H1 (cell line): ENCODE measurements around the gene APBA2. TPM values are rescaled to one million over a fixed set of nuclear protein-coding genes. Genes with fewer than 3 reads are reported as not detected.
A peak's percentile ranks its signal among the peaks of the same experiment; 100 is the strongest.

Experiments
- CTCF ChIA-PET: fragments of 300-600 bp; sonication (Branson Sonifier 250); formaldehyde crosslinking; loops from one replicate; lab custom pipeline; 2021; ENCODE audit not compliant: partially characterized antibody; lab: Charles Lee
- POLR2A ChIA-PET: fragments of 300-600 bp; sonication (Branson Sonifier 250); formaldehyde crosslinking; loops from one replicate; lab custom pipeline; 2021; ENCODE audit warnings: inconsistent platforms; ENCODE audit not compliant: partially characterized antibody; lab: Charles Lee
- DNase-seq, 2 experiments: peaks; one replicate each; pipeline versions ENCODE4 v3.0.0 to v3.0.0-alpha.2; 2010 to 2022; ENCODE audit warnings: low spot score in 2 of 2, low read depth in 1 of 2, mixed read lengths in 1 of 2
- FAIRE-seq: peaks from 2 replicates; lab custom pipeline; 2011; peaks lifted over from hg19 to GRCh38; lab: Jason Lieb, UNC
- H2AFZ ChIP-seq: 2 replicates; pipeline ENCODE4 v1.8.1; 2012; ENCODE audit warnings: low read length, inconsistent platforms
- H2AK5ac ChIP-seq: 2 replicates; pipeline ENCODE4 v1.6.1; 2013; ENCODE audit warnings: low read depth, low read length
- H2BK120ac ChIP-seq: replicated peaks from 2 replicates; pipeline ENCODE3; 2013; ENCODE audit warnings: low read depth, low read length, inconsistent platforms
- H2BK12ac ChIP-seq: 2 replicates; pipeline ENCODE4 v1.6.1; 2013; ENCODE audit warnings: low read depth, low read length
- H2BK15ac ChIP-seq: 2 replicates; pipeline ENCODE4 v1.6.1; 2013; ENCODE audit warnings: low read length
- H2BK20ac ChIP-seq: 2 replicates; pipeline ENCODE4 v1.6.1; 2013; ENCODE audit warnings: low read length
- H2BK5ac ChIP-seq: 2 replicates; pipeline ENCODE4 v1.6.1; 2013; ENCODE audit warnings: low read depth, low read length
- H3K14ac ChIP-seq: 2 replicates; pipeline ENCODE4 v1.6.1; 2013; ENCODE audit warnings: inconsistent platforms; ENCODE audit not compliant: insufficient read length
- H3K18ac ChIP-seq: 2 replicates; pipeline ENCODE4 v1.6.1; 2013; ENCODE audit warnings: low read length; ENCODE audit errors: extremely low read depth
- H3K23ac ChIP-seq: 2 replicates; pipeline ENCODE4 v1.6.1; 2013; ENCODE audit warnings: inconsistent platforms; ENCODE audit not compliant: insufficient read length
- H3K23me2 ChIP-seq: 2 replicates; pipeline ENCODE4 v1.6.1; 2013; ENCODE audit warnings: low read depth, low read length
- H3K27ac ChIP-seq: 2 replicates; pipeline ENCODE4 v1.6.1; 2011; ENCODE audit warnings: low read depth, low read length, inconsistent platforms
- H3K27me3 ChIP-seq, 4 experiments: replicated peaks in 1 of 4; 1 replicate in 1 of 4; 2 replicates in 3 of 4; pipeline versions ENCODE4 v1.6.1 to v1.8.1; 2011 to 2013; ENCODE audit warnings: low read length in 3 of 4, mild to moderate bottlenecking in 3 of 4, inconsistent platforms in 2 of 4, mixed read lengths in 2 of 4, moderate library complexity in 1 of 4; ENCODE audit not compliant: control insufficient read depth in 3 of 4, insufficient read depth in 3 of 4; ENCODE audit errors: extremely low read depth in 1 of 4
- H3K36me3 ChIP-seq, 4 experiments: 2 replicates each; pipeline versions ENCODE4 v1.6.1 to v1.8.1; 2011 to 2013; ENCODE audit warnings: mild to moderate bottlenecking in 4 of 4, low read length in 3 of 4, moderate library complexity in 2 of 4, control low read depth in 1 of 4, inconsistent platforms in 1 of 4; ENCODE audit not compliant: insufficient read depth in 4 of 4, control insufficient read depth in 2 of 4
- H3K4ac ChIP-seq: replicated peaks from 2 replicates; pipeline ENCODE3; 2013; ENCODE audit warnings: low read length, low read depth, mixed read lengths, inconsistent platforms; ENCODE audit not compliant: insufficient read length
- H3K4me1 ChIP-seq, 4 experiments: replicated peaks in 1 of 4; 1 replicate in 1 of 4; 2 replicates in 3 of 4; pipeline versions ENCODE4 v1.6.1 to v1.8.1; 2011 to 2013; ENCODE audit warnings: low read length in 3 of 4, inconsistent platforms in 2 of 4, mixed read lengths in 1 of 4; ENCODE audit not compliant: insufficient read depth in 4 of 4, control insufficient read depth in 3 of 4
- H3K4me2 ChIP-seq, 2 experiments: 2 replicates each; pipeline versions ENCODE4 v1.6.1 to v1.8.1; 2011 to 2013; ENCODE audit warnings: low read depth in 2 of 2, low read length in 2 of 2, control low read depth in 1 of 2, inconsistent platforms in 1 of 2, mild to moderate bottlenecking in 1 of 2; ENCODE audit not compliant: insufficient read depth in 1 of 2
- H3K4me3 ChIP-seq, 4 experiments: fragments of 200-600, 300-600 bp in 1 of 4; sonication (generic), shearing (Covaris generic), sonication (Bioruptor Twin) in 1 of 4; 2 replicates each; pipeline versions ENCODE4 v1.5.1 to v1.8.1; 2011 to 2016; ENCODE audit warnings: low read length in 4 of 4, low read depth in 3 of 4, control low read depth in 2 of 4, inconsistent platforms in 2 of 4, mild to moderate bottlenecking in 2 of 4, mixed read lengths in 1 of 4, moderate library complexity in 1 of 4; ENCODE audit not compliant: insufficient read depth in 2 of 4; ENCODE audit errors: extremely low read depth in 1 of 4
- H3K56ac ChIP-seq: replicated peaks from 2 replicates; pipeline ENCODE3; 2013; ENCODE audit warnings: low read depth, mild to moderate bottlenecking, mixed read lengths, low read length, inconsistent platforms; ENCODE audit not compliant: insufficient read length
- H3K79me1 ChIP-seq: 2 replicates; pipeline ENCODE4 v1.6.1; 2013; ENCODE audit warnings: low read depth, low read length, control low read depth
- H3K79me2 ChIP-seq, 2 experiments: 2 replicates each; pipeline versions ENCODE4 v1.6.1 to v1.8.1; 2012 to 2013; ENCODE audit warnings: low read length in 2 of 2, mild to moderate bottlenecking in 2 of 2, inconsistent platforms in 1 of 2; ENCODE audit not compliant: insufficient read depth in 2 of 2, control insufficient read depth in 1 of 2
- H3K9ac ChIP-seq, 4 experiments: replicated peaks in 1 of 4; 1 replicate in 1 of 4; 2 replicates in 3 of 4; pipeline versions ENCODE4 v1.6.1 to v1.8.1; 2011 to 2013; ENCODE audit warnings: low read depth in 3 of 4, low read length in 3 of 4, control low read depth in 2 of 4, mild to moderate bottlenecking in 2 of 4, moderate library complexity in 2 of 4, inconsistent platforms in 1 of 4; ENCODE audit errors: extremely low read depth in 1 of 4
- H3K9me3 ChIP-seq, 2 experiments: 2 replicates each; pipeline versions ENCODE4 v1.6.1 to v1.8.1; 2012 to 2013; ENCODE audit warnings: mild to moderate bottlenecking in 2 of 2, moderate library complexity in 2 of 2, control low read depth in 1 of 2, inconsistent platforms in 1 of 2, low read depth in 1 of 2, low read length in 1 of 2, mixed read lengths in 1 of 2; ENCODE audit not compliant: insufficient read depth in 2 of 2
- H4K20me1 ChIP-seq, 2 experiments: replicated peaks in 1 of 2; 2 replicates each; pipeline versions ENCODE3 to v1.8.1; 2011 to 2013; ENCODE audit warnings: inconsistent platforms in 2 of 2, low read length in 2 of 2, mild to moderate bottlenecking in 1 of 2; ENCODE audit not compliant: insufficient read depth in 2 of 2, control insufficient read depth in 1 of 2
- H4K5ac ChIP-seq: 2 replicates; pipeline ENCODE4 v1.6.1; 2013; ENCODE audit warnings: low read length, low read depth, mixed read lengths, inconsistent platforms; ENCODE audit not compliant: insufficient read length
- H4K8ac ChIP-seq: 2 replicates; pipeline ENCODE4 v1.8.0; 2013; ENCODE audit warnings: mild to moderate bottlenecking, moderate library complexity, low read length, inconsistent platforms; ENCODE audit not compliant: insufficient read depth; ENCODE audit errors: extremely low read depth
- H4K91ac ChIP-seq: replicated peaks from 2 replicates; pipeline ENCODE3; 2013; ENCODE audit warnings: low read length, mixed read lengths, inconsistent platforms; ENCODE audit not compliant: insufficient read length
- CEBPB ChIP-seq: IDR thresholded peaks from 2 replicates; pipeline ENCODE4 v1.6.1; 2012; ENCODE audit warnings: low read depth, low read length
- GABPA ChIP-seq: IDR thresholded peaks from 2 replicates; pipeline ENCODE4 v1.6.1; 2011; ENCODE audit warnings: mild to moderate bottlenecking, low read length, moderate library complexity, borderline replicate concordance; ENCODE audit not compliant: insufficient read depth
- JUN ChIP-seq: IDR thresholded peaks from 2 replicates; pipeline ENCODE4 v1.6.1; 2011; ENCODE audit warnings: low read depth, mild to moderate bottlenecking, improper control_type of control experiment, low read length
- PHF8 ChIP-seq: fragments of 200-600 bp; sonication (generic); conservative IDR thresholded peaks from 2 replicates; pipeline ENCODE4 v1.7.1; 2012; ENCODE audit warnings: low read depth, mild to moderate bottlenecking, inconsistent platforms, low read length, moderate library complexity
- POU5F1 ChIP-seq: IDR thresholded peaks from 2 replicates; pipeline ENCODE4 v1.6.1; 2011; ENCODE audit warnings: low read depth, mild to moderate bottlenecking, low read length, moderate library complexity
- RNF2 ChIP-seq: fragments of 200-900, 300-1000 bp; sonication (generic); IDR thresholded peaks from 2 replicates; pipeline ENCODE4 v1.7.1; 2016; ENCODE audit warnings: borderline replicate concordance, low read depth, mild to moderate bottlenecking, antibody characterized with exemption, low read length; ENCODE audit not compliant: poor library complexity, severe bottlenecking; ENCODE audit errors: missing control alignments
- WGBS, 2 experiments: shearing (Covaris generic) in 1 of 2; methylation state at CpG; one replicate each; pipeline versions ENCODE4 v1.1.6 to v1.1.7; 2013 to 2015; ENCODE audit warnings: low lambda C conversion rate in 2 of 2, mixed read lengths in 2 of 2, inconsistent platforms in 1 of 2, low coverage in 1 of 2, missing lambda C conversion rate in 1 of 2; ENCODE audit not compliant: insufficient replicate concordance in 2 of 2, insufficient coverage in 1 of 2, insufficient read length in 1 of 2; ENCODE audit errors: extremely low coverage in 1 of 2, missing lambda C conversion rate in 1 of 2; 5-methylcytosine and 5-hydroxymethylcytosine counted together
- polyA plus RNA-seq, 7 experiments: library from polyadenylated mRNA; depleted of rRNA in 3 of 7; stranded (reverse) in 5 of 7; unstranded in 2 of 7; fragments of >200 nt in 5 of 7; fragments of 200-250 nt in 2 of 7; gene quantifications; 1 replicate in 5 of 7; 2 replicates in 1 of 7; 4 replicates in 1 of 7; pipeline versions ENCODE4 v1.2.1 to v1.2.3, GENCODE V29; 2011 to 2013; ENCODE audit warnings: missing spikeins in 2 of 7, mixed read lengths in 2 of 7
- total RNA-seq: library from RNA; stranded (reverse); fragmentation: NEBNext Ultra II Directional; extraction: Animal tissue kit (Norgen Biotek cat#: 25700); gene quantifications from 2 replicates; pipeline ENCODE4 v1.2.1, GENCODE V29; 2021

Gene APBA2
- total and polyA plus RNA-seq, 2 of the 8 experiments (the other 6 are each of a cell fraction or from before 2014, with no cell fraction given): 15.5 to 19.0 TPM

DNA sequence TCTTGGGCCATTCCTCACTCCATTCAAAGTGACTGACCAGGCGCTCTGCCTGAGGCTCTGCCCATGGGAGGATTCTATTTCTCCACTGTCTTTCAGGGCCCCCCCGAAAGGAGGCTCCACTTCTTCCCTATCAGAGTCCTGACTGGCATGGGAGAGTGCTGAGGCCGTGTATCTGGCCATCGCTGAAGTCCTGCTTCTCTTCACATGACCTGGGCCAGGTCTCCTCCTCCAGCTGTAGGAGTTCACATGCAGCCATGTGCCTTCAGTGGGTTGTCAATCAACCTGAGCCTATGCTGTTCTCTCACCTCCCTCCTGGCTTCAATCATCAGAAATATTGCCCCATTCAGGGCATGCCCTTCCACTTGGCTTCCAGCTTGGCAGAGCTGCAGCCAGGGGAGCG, 12.8 kb upstream of the APBA2 start:
- H4K20me1 ChIP-seq: no peaks in the 10 kb centered on the region
- no peaks in the 10 kb centered on the region for H3K9me3 ChIP-seq
- no peaks in the 10 kb centered on the region for H3K79me2 ChIP-seq
- no peak overlapping the region for H3K4ac ChIP-seq
- H3K23me2 ChIP-seq: no peaks in the 10 kb centered on the region; the same call in 1 of the 2 replicates
- peaks cover 0 to 9% (median 4%) of the 10 kb centered on the region in 4 experiments; a peak in 4 of 7 replicates for H3K27me3 ChIP-seq
- no peak overlapping the region for H2BK120ac ChIP-seq
- no peak overlapping the region for H4K91ac ChIP-seq
- DNase-seq (no peak), FAIRE-seq (no peak)
- H3K4me1 ChIP-seq: peaks cover 9 to 16% (median 13%) of the 10 kb centered on the region in 4 experiments; a peak in 6 of 7 replicates
- no peak overlapping the region for H2AFZ ChIP-seq
- no peak overlapping the region for H3K56ac ChIP-seq
- H2BK15ac ChIP-seq: peak overlapping the region; percentile 72; the same call in 1 of the 2 replicates
- H2AK5ac ChIP-seq: no peak overlapping the region
- H3K27ac ChIP-seq: no peak overlapping the region
- no peak for TF ChIP-seq PHF8
- no peak for TF ChIP-seq RNF2
- TF ChIP-seq POU5F1: no peak
- TF ChIP-seq JUN: no peak
- TF ChIP-seq GABPA: no peak
- no peak for TF ChIP-seq CEBPB
- H2BK20ac ChIP-seq: peak overlapping the region; percentile 21; the same call in 1 of the 2 replicates
- H2BK5ac ChIP-seq: no peak overlapping the region
- no peak overlapping the region for H3K23ac ChIP-seq
- no peak overlapping the region for H4K5ac ChIP-seq
- no peak overlapping the region for H4K8ac ChIP-seq
- H3K14ac ChIP-seq: no peak overlapping the region
- H3K36me3 ChIP-seq: no peaks in the 10 kb centered on the region; a peak in 1 of 8 replicates
- ChIA-PET CTCF (interaction anchor here (0.6 to 1.2 kb wide), 5 partner anchors 9 to 231 kb away, joined by 3 to 4 read pairs (median 3); no protein-coding TSS in a partner anchor), POLR2A (no interaction called here)
- H3K4me3 ChIP-seq: no peak overlapping the region
- H3K9ac ChIP-seq: no peak overlapping the region
- H3K4me2 ChIP-seq: no peak overlapping the region
- H3K18ac ChIP-seq: no peak overlapping the region
- WGBS, 2 experiments: 85% methylated on average over 4 of the region's 5 CpGs; no CpG with 5 or more reads in 1 of the 2 experiments
- no peaks in the 10 kb centered on the region for H3K79me1 ChIP-seq
- no peak overlapping the region for H2BK12ac ChIP-seq
